Gastroesophageal sphincter (tissue), 4 donors: Measurements from ENCODE around the gene TTLL4. TPM values are rescaled to one million over a fixed set of nuclear protein-coding genes. Genes with fewer than 3 reads are reported as not detected.
A peak's percentile ranks its signal among the peaks of the same experiment; 100 is the strongest.

ENCODE experiments used
- ATAC-seq: fragments of 150-250 bp; one replicate; pipeline ENCODE4 v1.9.1; 2016; ENCODE audit warnings: mild to moderate bottlenecking, moderate library complexity
- H3K27ac ChIP-seq, 4 donors: fragments of 200-600 bp; sonication (generic) in 3 of 4; 1 replicate in 3 of 4; 2 replicates in 1 of 4; pipeline ENCODE4 v1.5.1; 2016 to 2019
- H3K27me3 ChIP-seq: fragments of 200-600 bp; sonication (generic); one replicate; pipeline ENCODE4 v1.5.1; 2019
- H3K36me3 ChIP-seq, 2 donors: fragments of 200-600 bp; sonication (generic); one replicate each; pipeline ENCODE4 v1.5.1; 2019; ENCODE audit warnings: control low read depth in 1 of 2
- H3K4me1 ChIP-seq, 3 donors: fragments of 200-600 bp; sonication (generic); 1 replicate in 2 of 3; 2 replicates in 1 of 3; pipeline ENCODE4 v1.5.1; 2016 to 2019; ENCODE audit warnings: control low read depth in 2 of 3
- H3K4me3 ChIP-seq, 2 donors: fragments of 200-600 bp; sonication (generic); one replicate each; pipeline ENCODE4 v1.5.1; 2019; ENCODE audit warnings: mild to moderate bottlenecking in 1 of 2, moderate library complexity in 1 of 2
- H3K9me3 ChIP-seq, 3 donors: fragments of 200-600 bp; sonication (generic); one replicate each; pipeline ENCODE4 v1.5.1; 2017 to 2019; ENCODE audit warnings: control low read depth in 2 of 3
- CTCF ChIP-seq, 4 experiments: fragments of 200-600 bp in 2 of 4; fragments of 450-650 bp in 2 of 4; sonication (generic) in 1 of 4; IDR thresholded peaks; one replicate each; pipeline ENCODE4 v1.5.1; 2017 to 2019; ENCODE audit warnings: antibody characterized with exemption in 4 of 4, mild to moderate bottlenecking in 2 of 4, moderate library complexity in 2 of 4
- EP300 ChIP-seq: sonication (generic); formaldehyde crosslinking; IDR thresholded peaks from one replicate; pipeline ENCODE4 v1.6.1; 2017; ENCODE audit warnings: antibody characterized with exemption, mild to moderate bottlenecking
- POLR2A ChIP-seq, 2 donors: fragments of 450-650 bp; IDR thresholded peaks; one replicate each; pipeline ENCODE4 v1.6.1; 2017; ENCODE audit warnings: antibody characterized with exemption in 2 of 2, mild to moderate bottlenecking in 2 of 2, moderate library complexity in 1 of 2
- POLR2AphosphoS5 ChIP-seq: sonication (generic); formaldehyde crosslinking; IDR thresholded peaks from one replicate; pipeline ENCODE4 v1.6.1; 2017; ENCODE audit warnings: antibody characterized with exemption
- whole genome bisulfite sequencing, 2 donors: methylation state at CpG; one replicate each; pipeline ENCODE4 v1.1.5; 2018; ENCODE audit warnings: low coverage in 1 of 2; 5-methylcytosine and 5-hydroxymethylcytosine counted together
- total RNA-seq, 4 donors: library from RNA; depleted of rRNA; stranded (reverse); fragments of >200 nt; gene quantifications; one replicate each; pipeline ENCODE4 v1.1.0, GENCODE V29; 2016

The TTLL4 gene
- total RNA-seq, 4 donors from 2014 or later = 6.5 to 12.1 (median 8.7) TPM

- Histone ChIP-seq H3K27ac (peak overlapping the region; percentile 59 to 96 (median 93)), H3K4me1 (peaks cover 0 to 26% (median 3%) of the 10 kb centered on the region in 3 donors)
- WGBS, 2 donors = 0 to 8% methylated on average over 4 to 5 of the region's 5 CpGs
These were observed 905 bp downstream of the TTLL4 start for GRCh38 chr2:218711550-218711929.

GRCh38 chr2:218713922-218714321 lies 3.3 kb downstream of the TTLL4 start:
- WGBS, 2 donors = 86% methylated on average over 2 of the region's 2 CpGs; no CpG with 5 or more reads in 1 of the 2 donors
- Histone ChIP-seq H3K9me3 (no peaks in the 10 kb centered on the region), H3K27me3 (no peaks in the 10 kb centered on the region), H3K27ac (no peak overlapping the region), H3K4me1 (peaks cover 0 to 34% (median 7%) of the 10 kb centered on the region in 3 donors), H3K4me3 (no peak overlapping the region), H3K36me3 (peaks cover 0 to 12% of the 10 kb centered on the region in 2 donors)
- no peak for ATAC-seq
- TF ChIP-seq EP300 (no peak), POLR2A (IDR thresholded peaks at IDR 0.05) (no peak), CTCF (IDR thresholded peaks at IDR 0.05) (no peak), POLR2AphosphoS5 (no peak)

More at GRCh38 chr2:218711550-218711929, 905 bp downstream of the TTLL4 start:
- ATAC-seq = no peak
- Histone ChIP-seq H3K36me3 (peaks cover 0 to 12% of the 10 kb centered on the region in 2 donors), H3K9me3 (no peaks in the 10 kb centered on the region), H3K27me3 (no peaks in the 10 kb centered on the region), H3K4me3 (peak overlapping the region; percentile 56 to 78)
- TF ChIP-seq POLR2AphosphoS5 (no peak), POLR2A (IDR thresholded peaks at IDR 0.05) (no peak), CTCF (IDR thresholded peaks at IDR 0.05) (no peak), EP300 (no peak)

DNA sequence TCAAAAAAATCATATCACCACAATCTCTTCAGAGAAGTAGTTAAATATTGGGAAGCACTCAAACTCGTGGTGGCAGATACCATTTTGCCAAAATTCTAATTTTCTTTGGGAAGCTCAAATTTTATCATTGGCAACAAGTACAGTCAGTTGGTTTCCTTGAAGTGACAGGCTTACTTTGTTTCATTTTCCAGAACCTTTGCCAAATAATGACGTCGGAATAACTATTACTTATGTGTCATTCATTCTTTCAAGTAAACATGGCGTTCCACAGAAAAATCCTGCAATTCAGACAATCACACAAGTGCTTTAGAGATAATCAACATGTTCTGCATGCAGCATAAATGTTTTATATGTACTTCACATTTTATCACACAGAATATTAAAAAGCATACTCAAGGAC lies 5.4 kb downstream of the TTLL4 start:
- H3K4me1 ChIP-seq = peaks cover 0 to 31% (median 7%) of the 10 kb centered on the region in 3 donors
- peaks cover 0 to 19% of the 10 kb centered on the region in 2 donors for H3K36me3 ChIP-seq
- H3K4me3 ChIP-seq = no peak overlapping the region
- ATAC-seq = no peak
- WGBS, 2 donors = 44 to 66% methylated on average over 4 of the region's 4 CpGs
- no peaks in the 10 kb centered on the region for H3K27me3 ChIP-seq
- no peaks in the 10 kb centered on the region for H3K9me3 ChIP-seq
- no peak overlapping the region for H3K27ac ChIP-seq
- TF ChIP-seq POLR2AphosphoS5 (no peak), CTCF (IDR thresholded peaks at IDR 0.05) (no peak), POLR2A (IDR thresholded peaks at IDR 0.05) (no peak), EP300 (no peak)

DNA sequence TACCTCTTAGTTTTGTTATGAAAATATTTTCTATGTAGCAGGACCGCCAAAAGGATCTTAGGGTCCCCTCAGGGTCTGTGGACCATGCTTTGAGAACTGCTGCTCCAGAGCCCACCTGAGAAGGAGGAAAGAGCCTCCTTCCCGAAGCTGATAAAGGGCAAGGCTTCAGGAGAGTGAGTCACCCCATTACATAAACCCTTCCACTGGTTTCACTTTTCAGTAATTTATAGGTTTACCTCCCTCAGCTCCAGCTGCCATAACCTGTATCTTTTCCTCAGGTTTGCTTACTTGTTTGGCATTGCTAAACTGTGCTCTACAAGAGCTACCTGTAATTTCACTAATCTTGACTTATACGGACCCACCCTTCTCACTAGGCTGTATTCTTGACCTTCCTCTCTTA lies 6.6 kb downstream of the TTLL4 start:
- H3K9me3 ChIP-seq = no peaks in the 10 kb centered on the region
- H3K4me3 ChIP-seq = no peak overlapping the region
- peaks cover 0 to 19% of the 10 kb centered on the region in 2 donors for H3K36me3 ChIP-seq
- no peak for TF ChIP-seq POLR2A (IDR thresholded peaks at IDR 0.05)
- TF ChIP-seq CTCF (IDR thresholded peaks at IDR 0.05) = no peak
- no peak for TF ChIP-seq EP300
- no peak for TF ChIP-seq POLR2AphosphoS5
- peaks cover 0 to 19% (median 4%) of the 10 kb centered on the region in 3 donors for H3K4me1 ChIP-seq
- ATAC-seq = no peak
- no peak overlapping the region for H3K27ac ChIP-seq
- no peaks in the 10 kb centered on the region for H3K27me3 ChIP-seq
- WGBS, 2 donors = 73 to 75% methylated on average over 3 of the region's 3 CpGs

DNA sequence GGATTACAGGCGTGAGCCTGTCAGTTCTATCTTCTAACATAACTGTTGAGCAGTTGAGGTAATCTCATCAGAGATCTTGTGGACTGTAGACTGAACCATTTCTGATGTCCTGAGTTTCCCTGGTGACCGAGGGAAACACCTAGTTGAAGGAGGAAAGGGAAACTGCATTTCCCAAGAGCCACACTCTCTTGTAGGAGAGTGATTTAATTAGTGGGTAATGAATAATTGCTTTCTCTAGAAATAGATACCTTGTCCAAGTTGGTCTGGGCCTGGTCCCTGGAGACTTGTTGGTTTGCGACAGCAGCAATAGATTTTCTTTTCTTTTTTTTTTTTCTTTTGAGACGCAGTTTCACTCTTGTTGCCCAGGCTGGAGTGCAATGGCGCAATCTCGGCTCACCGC lies 7.4 kb downstream of the TTLL4 start:
- no peaks in the 10 kb centered on the region for H3K27me3 ChIP-seq
- ATAC-seq = no peak
- no peaks in the 10 kb centered on the region for H3K9me3 ChIP-seq
- no peak overlapping the region for H3K4me3 ChIP-seq
- no peak overlapping the region for H3K27ac ChIP-seq
- TF ChIP-seq CTCF (IDR thresholded peaks at IDR 0.05) (no peak), EP300 (no peak), POLR2AphosphoS5 (no peak)
- peaks cover 0 to 19% of the 10 kb centered on the region in 2 donors for H3K36me3 ChIP-seq
- WGBS, 2 donors = 86 to 98% methylated on average over 2 to 7 of the region's 7 CpGs
- H3K4me1 ChIP-seq = peaks cover 0 to 17% (median 4%) of the 10 kb centered on the region in 3 donors
